Stimulated activated CD8-positive, alpha-beta memory T cell treated with anti-CD3 and anti-CD28 coated beads, Interleukin-7, amount 100 ng/mL, for 24 hours (primary cell): ENCODE measurements around the gene AIRE.

Source experiments
- DNase-seq: peaks from one replicate; pipeline ENCODE4 v3.0.0-alpha.2; 2020; ENCODE audit warnings: low read depth

The AIRE gene

DNA sequence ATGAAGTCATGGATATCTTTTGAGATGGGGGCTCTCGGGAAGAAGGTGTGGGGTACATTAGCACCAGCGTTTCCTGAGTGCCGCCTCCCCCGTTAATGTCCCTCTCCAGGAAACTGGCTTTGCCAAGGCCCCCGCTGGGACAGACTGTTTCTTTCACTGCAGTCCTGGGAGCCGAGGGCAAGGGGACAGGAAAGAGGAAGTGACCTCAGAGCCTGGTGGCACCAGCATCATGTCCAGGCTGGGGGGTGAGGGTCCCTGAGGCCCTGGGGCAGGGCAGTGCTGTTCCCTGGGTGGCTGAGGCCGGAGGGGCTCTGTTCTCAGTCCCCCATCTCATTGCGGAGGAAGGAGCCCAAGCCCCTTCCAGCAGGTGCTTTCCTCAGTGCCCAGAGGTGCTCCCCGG is 20.0 kb downstream of the AIRE start:
- no peak for DNase-seq

DNA sequence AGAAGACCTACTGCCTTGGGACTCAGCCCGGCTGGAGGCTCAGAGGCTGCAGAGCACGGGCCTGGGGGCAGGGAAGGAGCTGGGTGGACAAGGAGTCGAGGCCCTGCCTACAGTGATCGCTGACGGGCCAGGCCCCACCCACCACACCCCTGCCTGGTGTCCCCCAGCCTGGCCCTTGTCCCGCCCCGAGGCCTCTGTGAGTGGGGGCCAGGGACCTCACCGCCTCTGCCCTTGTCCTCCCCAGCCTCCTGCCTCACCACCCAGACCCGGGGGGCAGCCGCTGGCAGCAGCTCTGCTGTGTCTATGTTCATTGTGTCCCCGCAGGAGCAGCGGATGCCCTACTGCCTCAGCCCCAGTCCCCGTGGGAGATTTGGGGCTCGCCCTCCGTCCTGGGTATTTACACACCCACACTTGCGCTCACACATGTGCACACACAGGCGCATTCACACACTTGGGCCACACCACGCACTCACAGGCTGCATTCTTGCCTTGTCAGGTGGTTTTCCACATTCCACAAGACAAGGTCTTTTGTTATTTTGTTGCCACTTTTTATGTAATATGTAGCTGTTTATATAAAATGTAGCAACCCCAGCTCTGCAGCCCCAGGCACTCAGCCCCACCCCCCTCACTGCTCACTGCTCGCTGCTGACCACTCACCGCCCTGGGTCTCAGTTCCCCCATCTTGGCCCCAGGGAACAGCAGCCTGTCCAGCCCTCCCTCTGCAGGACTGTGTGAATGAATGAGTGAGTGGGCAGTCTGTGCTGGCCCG is 21.4 kb downstream of the AIRE start:
- DNase-seq = no peak

DNA sequence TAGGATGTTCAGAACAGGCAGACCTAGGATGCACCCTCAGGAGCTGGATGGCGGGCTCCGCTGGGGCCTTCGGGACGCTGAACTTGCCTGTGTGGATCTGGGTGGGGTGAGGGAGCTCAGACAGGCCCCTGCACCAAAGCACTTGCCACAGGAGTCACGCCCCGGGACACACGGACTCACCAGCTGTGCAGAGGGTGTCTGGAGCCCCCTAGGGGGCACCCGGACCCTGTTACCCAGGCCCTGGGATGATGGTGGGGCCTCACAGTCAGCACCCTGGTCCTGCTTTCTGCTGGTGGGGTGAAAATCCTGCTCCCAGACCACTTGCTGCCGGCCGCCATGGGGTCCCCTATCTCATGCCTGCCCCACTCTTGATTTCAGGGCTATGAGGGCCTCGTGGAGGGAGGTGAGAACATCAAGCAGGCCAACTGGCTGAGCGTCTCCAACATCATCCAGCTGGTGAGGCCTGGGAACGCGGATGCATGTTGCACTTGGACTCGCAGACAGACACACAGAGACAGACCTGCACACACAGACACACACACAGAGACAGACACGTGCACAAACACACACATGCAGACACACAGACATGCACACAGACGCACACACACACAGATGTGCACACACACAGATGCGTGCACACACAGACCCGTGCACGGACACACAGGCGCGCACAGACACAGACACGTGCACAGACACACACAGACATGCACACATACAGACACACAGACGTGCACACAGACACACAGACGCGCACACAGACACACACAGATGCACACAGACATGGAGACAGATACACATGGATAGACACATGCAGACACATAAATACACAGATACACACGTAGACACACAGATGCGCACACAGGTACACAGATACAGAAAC is 25.2 kb downstream of the AIRE start:
- DNase-seq = no peak

DNA sequence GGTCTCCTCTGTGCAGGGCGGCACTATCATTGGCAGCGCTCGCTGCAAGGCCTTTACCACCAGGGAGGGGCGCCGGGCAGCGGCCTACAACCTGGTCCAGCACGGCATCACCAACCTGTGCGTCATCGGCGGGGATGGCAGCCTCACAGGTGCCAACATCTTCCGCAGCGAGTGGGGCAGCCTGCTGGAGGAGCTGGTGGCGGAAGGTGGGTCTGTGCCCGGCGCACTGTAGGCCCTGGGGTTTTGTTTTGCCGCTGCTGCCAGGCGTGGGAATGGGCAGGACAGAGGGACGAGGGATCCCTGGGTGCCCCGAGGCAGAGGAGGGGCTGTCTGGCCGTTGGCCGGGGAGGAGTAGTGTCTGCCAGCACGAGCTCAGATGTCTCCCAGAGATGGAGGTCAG is 26.4 kb downstream of the AIRE start:
- no peak for DNase-seq

DNA sequence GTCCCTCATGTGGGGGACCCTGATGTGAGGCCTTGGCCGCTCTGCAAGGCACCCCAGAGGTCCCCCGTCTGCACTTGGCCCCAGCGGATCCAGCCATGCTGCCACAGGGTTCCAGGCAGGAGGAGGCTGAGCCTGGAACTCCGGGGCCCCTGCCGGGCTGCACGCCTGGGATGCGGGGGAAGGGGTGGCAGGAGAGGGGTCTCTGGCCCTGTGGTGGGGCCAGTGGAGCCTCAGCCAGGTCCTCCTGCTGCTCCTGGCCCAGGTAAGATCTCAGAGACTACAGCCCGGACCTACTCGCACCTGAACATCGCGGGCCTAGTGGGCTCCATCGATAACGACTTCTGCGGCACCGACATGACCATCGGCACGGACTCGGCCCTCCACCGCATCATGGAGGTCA is 27.0 kb downstream of the AIRE start:
- no peak for DNase-seq

- no peak for DNase-seq
These were observed 27.8 kb downstream of the AIRE start for GRCh38 chr21:44313451-44313850.

DNA sequence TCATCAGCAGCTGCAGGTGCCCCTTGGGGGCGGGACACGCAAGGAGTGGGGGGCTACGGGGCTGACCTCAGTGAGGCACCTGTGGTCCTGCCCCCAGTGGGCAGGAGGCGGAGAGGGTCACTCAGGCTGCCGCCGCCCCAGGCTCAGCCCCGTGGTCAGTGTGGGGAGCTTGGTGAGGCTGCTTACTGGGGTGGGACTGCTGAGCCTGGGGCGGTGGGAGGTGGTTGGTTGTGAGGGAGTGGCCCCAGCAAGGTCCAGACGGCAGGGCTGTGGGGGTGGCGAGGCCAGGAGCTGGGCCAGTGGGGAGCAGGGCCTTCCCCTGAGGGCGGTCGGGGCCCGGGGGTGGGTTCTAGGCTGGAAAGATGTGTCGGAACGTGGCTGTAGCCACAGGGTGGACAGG is 28.5 kb downstream of the AIRE start:
- DNase-seq = no peak

DNA sequence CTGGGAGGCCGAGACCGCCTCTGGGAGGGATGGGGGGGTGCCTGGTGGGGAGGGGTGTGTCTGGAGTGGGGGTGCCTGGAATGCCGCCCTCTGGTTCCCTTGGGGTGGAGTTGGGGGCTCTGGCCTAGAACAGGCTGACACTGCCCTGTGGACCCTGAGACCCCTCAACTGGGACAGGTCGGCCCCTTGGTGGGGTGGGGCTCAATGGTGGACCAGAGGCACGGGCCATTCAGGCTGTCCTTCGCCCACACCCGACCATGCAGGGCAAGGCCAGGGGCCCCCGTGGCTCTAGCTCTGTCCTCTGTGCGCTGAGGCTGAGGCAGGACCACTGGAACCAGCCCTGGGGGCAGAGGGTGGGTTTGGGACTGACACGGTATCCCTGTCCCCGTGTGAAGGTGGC is 28.9 kb downstream of the AIRE start:
- no peak for DNase-seq

- DNase-seq = no peak
These were observed 30.1 kb downstream of the AIRE start for GRCh38 chr21:44315691-44316203.

DNA sequence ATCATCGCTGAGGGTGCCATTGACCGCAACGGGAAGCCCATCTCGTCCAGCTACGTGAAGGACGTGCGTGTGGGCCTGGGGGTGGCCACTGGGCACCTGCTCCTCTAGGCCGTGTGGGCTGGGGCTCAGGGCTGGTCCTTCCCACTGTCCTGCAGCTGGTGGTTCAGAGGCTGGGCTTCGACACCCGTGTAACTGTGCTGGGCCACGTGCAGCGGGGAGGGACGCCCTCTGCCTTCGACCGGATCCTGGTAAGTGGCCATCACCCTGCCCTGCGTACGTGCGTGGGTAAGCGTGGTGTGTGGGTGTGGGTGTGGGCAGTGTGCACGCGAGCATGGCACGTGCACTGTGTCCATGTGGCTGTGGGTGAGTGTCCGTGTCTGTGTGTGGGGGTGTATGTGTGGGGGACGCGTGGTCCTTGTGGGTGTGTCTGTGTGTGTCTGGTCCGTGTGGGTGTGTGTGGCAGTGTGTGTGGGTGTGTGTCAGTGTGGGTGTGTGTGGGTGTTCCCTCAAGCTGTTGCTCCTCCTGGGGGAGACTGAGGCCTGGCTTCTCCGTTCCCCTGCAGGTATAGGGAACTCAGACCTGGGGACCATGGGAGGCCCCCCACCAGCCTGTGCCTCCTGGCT is 30.7 kb downstream of the AIRE start:
- DNase-seq = no peak

DNA sequence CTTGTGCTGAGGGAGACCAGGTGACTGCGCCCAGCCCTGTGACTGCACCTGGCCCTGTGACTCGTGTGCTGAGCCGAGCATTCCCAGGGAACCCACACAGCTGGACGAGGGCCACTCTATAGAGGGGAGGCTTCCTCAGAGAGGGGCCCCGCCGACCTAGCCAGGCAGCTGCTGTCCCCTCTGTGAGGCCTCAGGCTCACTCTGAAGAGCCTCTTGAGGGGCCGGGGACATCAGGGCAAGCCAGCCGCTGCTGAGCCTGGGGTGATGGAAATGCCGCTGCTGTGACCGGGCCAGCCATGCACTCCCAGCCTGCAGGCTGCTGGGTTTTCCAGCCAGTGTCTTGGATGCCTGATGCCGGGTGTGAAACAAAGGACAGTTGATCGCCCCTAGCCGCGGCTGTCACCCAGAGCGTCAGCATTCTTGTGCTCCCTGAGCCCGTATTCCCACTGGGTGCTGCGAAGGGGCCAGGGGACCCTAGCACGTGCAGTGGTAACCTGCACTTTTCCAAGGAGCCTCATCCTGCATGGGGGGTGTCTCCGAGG is 31.6 kb downstream of the AIRE start:
- no peak for DNase-seq

GRCh38 chr21:44317871-44318270 is 32.2 kb downstream of the AIRE start:
- DNase-seq = no peak

GRCh38 chr21:44318489-44319285 is 33.0 kb downstream of the AIRE start:
- DNase-seq = no peak

- DNase-seq = no peak
These were observed 33.9 kb downstream of the AIRE start for GRCh38 chr21:44319407-44320065.

GRCh38 chr21:44320847-44321246 is 35.2 kb downstream of the AIRE start:
- DNase-seq = no peak

DNA sequence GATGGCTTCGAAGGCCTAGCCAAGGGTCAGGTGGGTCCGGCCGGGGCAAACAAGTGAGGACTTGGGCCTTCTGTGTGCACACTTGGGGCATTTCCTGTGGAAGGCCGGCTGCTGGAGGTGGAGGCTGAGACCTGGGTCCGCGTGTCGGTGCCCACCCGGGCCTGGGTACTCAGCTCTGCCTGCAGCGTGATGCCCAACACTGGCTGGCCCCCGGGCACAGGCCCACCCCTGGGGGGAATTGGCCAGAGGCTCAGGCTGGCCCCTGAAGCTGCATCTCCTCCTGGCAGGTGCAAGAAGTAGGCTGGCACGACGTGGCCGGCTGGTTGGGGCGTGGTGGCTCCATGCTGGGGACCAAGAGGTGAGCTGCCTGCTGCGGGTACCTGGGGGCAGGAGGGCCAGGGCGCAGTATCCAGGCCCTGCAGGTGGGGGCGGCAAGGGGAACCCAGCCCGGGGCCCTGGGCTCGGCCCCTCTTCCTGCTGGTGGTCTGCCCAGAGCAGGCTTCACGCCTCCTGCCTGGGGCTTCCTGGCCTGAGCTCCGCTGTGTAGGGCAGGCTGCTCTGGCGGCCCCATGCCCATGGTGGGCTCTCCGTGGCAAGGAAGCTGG is 36.3 kb downstream of the AIRE start:
- no peak for DNase-seq

- no peak for DNase-seq
These were observed 37.1 kb downstream of the AIRE start for GRCh38 chr21:44322621-44323325.

GRCh38 chr21:44323591-44323990 is 37.9 kb downstream of the AIRE start:
- DNase-seq = no peak

DNA sequence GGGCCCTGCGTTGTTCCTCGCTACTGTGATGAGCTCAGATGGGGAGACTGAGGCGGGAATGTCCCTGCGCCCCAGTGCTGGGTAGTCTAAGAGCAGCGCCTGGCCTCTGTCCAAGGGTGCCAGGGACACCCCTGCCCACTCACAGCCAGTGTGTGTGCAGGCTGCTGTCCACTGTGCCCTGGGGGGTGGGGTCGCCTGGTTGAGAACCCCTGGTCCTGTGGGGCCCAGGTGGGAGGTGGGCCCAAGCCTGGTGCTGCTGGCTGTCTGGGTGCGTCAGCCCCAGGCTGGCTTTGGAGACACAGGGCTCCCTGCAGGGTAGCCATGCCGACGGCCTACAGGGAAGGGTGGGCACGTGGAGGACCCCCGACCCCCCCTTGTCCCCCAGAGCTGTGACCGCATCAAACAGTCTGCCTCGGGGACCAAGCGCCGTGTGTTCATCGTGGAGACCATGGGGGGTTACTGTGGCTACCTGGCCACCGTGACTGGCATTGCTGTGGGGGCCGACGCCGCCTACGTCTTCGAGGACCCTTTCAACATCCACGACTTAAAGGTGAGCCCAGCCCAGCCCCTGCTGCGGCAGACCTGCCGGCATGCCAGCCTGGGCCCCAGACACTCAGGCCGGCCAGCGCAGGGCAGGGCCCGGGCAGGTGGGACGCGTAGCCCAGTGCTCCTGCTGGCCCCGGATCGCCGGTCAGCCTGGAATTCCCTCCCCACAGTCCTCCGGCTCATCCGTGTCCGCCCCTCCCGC is 38.6 kb downstream of the AIRE start:
- DNase-seq = no peak

GRCh38 chr21:44324854-44325107 is 39.1 kb downstream of the AIRE start:
- DNase-seq = no peak
